ENCODE measurements around the gene CFAP54.

CFAP54 gene

GRCh38 chr12:96879301-96879700 is 389.9 kb downstream of the CFAP54 start:
- no peak for TF ChIP-seq CTCF (IDR thresholded peaks at IDR 0.05; ENCODE audit: low read depth, low read length, missing control alignments)
- DNase-seq (ENCODE audit: extremely low read depth, low read depth) = no peak
- no peak overlapping the region for H3K4me3 ChIP-seq (replicated peaks; ENCODE audit: low read depth, low read length)

GRCh38 chr12:96880220-96880619 is 390.8 kb downstream of the CFAP54 start:
- TF ChIP-seq CTCF (IDR thresholded peaks at IDR 0.05; ENCODE audit: low read depth, low read length, missing control alignments) = no peak
- no peak overlapping the region for H3K4me3 ChIP-seq (replicated peaks; ENCODE audit: low read depth, low read length)
- DNase-seq (ENCODE audit: extremely low read depth, low read depth) = no peak

GRCh38 chr12:96881608-96882007 is 392.2 kb downstream of the CFAP54 start:
- H3K4me3 ChIP-seq (replicated peaks; ENCODE audit: low read depth, low read length) = no peak overlapping the region
- TF ChIP-seq CTCF (IDR thresholded peaks at IDR 0.05; ENCODE audit: low read depth, low read length, missing control alignments) = no peak
- no peak for DNase-seq (ENCODE audit: extremely low read depth, low read depth)

GRCh38 chr12:96882862-96883261 is 393.5 kb downstream of the CFAP54 start:
- no peak for DNase-seq (ENCODE audit: extremely low read depth, low read depth)
- TF ChIP-seq CTCF (IDR thresholded peaks at IDR 0.05; ENCODE audit: low read depth, low read length, missing control alignments) = no peak
- no peak overlapping the region for H3K4me3 ChIP-seq (replicated peaks; ENCODE audit: low read depth, low read length)

- H3K4me3 ChIP-seq (replicated peaks; ENCODE audit: low read depth, low read length) = no peak overlapping the region
- no peak for TF ChIP-seq CTCF (IDR thresholded peaks at IDR 0.05; ENCODE audit: low read depth, low read length, missing control alignments)
- DNase-seq (ENCODE audit: extremely low read depth, low read depth) = no peak
Observed at GRCh38 chr12:96883571-96883970, 394.2 kb downstream of the CFAP54 start.

GRCh38 chr12:96886998-96887677 is 397.8 kb downstream of the CFAP54 start:
- no peak for DNase-seq (ENCODE audit: extremely low read depth, low read depth)
- no peak for TF ChIP-seq CTCF (IDR thresholded peaks at IDR 0.05; ENCODE audit: low read depth, low read length, missing control alignments)
- no peak overlapping the region for H3K4me3 ChIP-seq (replicated peaks; ENCODE audit: low read depth, low read length)

Measured in HFF-Myc (cell line).